Measurements from ENCODE around the gene NMRAL1. TPM values are rescaled to one million over a fixed set of nuclear protein-coding genes. Genes with fewer than 3 reads are reported as not detected.

Gene NMRAL1
- 45.1 and 45.7 TPM in 2 replicates for total RNA-seq

DNA sequence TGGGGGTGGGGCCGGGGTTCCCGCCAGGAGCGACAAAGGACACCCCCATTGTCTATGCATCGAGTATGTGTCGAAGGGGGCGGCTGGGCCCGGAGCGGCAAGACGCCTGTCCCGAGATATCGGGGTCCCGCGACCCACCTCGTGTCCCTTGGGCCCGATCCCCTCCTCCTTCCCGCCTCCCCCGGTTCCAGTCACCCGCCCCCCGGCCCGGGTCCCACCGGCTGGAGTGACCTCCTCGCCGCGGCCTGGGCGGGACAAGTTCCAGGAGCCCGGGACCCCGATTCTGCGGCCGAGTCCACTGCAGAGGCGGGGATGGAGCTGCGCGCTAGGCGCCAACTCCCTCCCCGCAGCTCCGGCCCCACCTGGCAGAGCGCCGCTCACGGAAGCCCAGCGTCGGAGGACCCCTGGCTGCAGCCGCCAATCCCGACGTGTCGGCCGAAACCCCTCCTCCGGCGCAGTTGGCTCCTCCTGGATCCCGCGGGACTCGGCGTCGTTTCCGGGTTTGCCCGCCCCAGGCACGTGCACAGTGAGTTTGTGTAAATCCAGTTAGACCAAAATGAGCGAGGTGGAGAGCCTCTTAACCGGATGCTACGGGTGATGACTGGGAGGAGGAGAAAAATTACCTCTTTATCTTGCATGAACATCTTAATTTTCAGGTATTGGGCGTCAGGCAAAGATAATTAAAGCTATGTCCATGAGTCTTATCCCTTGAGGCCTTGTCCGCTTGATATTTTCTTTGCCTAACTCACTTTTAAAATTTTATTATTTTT lies at the start of gene NMRAL1:
Gene NMRAL1, minus strand, starts transcription at position 434 of the 770 bp plus-strand sequence. CDS start 493 bp downstream, outside the sequence.
- intact Hi-C loops (cut with micrococcal nuclease): loop anchor here (1.0 kb wide), 1 partner anchor 167 kb away; no protein-coding TSS in a partner anchor

DNA sequence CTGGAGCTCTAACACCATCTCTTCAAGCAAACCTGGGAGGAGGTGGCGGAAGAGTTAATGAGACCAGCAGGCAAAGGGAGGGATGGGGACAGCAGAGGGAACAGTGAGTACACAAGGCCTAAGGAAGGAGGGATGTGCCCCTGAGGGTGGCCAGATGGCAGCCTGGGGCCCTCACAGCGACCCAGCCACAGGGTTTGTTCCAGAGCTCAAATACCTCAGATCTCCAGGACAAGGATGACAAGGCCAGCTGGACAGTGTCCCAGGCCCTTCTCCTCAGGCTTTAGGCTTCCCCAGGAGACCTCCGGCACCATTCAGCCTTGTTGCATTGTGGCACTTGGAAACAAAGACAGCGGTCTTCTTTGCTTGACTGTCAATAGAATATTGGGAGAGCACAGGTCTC lies 49.3 kb upstream of the NMRAL1 start:
- intact Hi-C loops (cut with micrococcal nuclease): no loop called here

DNA sequence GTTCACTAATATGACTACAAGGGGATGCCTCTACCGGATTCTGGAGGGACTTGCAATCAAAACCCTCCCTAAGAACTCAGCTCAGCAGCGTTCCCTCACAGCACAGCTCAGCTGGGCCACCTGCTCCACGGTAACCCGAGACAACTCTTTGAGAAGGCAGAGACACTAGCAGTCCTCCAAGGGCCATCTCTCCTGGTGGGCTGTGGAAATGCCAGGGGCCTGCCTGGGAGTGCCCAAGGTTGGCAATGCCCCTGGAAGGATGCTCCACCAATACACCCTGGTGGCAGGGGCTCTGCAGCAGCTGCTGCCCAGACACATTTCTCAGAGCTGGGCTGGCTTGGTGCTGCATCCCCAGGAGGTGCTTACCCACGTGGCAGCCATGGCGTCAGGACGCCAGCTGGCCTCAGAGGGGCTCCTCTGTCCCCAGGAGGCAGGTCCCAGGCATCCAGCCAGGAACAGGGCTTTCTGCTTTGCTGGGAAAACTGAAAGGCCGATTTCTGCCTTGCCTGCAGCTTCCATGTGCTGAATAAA lies 47.7 kb upstream of the NMRAL1 start:
- intact Hi-C loops (cut with micrococcal nuclease): no loop called here

DNA sequence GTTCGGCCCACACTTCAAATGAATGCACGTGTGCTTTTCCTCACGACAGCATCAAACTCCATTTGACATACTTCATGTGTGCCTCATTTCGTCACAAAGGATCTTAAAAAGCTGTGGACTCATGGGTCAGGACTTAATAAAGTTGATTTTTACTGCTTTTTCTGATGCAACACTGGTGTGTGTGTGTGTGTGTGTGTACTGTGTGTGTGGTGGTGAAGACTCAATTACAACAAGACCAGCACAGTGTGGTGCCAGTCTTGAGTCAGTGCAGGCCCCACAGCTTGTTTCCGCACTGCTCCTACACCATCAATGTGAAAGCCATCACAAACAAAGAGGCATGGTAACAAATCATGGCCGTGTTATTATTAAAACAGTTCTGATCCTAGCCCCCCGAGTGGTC lies 46.5 kb upstream of the NMRAL1 start:
- intact Hi-C loops (cut with micrococcal nuclease): no loop called here

DNA sequence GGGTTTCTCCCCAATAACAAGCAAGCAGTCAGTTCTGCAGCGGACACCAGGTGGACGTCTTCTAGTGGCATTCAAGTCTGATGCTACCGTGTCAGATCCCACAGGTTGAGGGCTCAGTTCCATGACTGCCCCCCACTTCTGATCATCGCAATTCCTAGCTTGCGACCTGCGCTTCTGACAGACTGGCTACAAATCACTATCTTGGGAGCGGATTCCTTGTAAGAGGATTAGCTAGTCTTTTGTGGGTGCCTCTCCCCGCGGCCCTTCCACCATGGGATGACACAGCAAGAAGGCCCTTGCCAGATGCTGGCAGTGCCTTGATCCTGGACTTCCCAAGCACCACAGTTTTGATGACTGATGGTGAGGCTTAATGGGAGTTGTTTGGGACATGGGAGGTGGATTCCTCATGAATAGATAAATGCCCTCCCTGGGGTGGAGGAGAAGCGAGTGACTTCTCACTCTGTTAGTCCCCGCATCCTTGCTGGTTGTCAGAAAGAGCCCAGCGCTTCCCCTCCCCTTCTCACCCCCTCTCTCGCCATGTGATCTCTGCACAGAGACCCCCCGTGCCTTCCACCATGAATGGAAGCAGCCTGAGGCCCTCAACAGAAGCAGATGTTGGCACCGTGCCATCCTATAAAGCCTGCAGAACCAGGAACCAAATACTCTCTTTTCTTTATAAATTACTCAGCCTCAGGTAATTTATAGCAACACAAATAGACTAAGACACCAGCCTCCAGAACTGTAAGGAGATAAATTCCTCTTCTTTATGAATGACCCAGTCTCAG lies 45.0 kb upstream of the NMRAL1 start:
- intact Hi-C loops (cut with micrococcal nuclease): loop anchor here (5.0 kb wide), 1 partner anchor 42 kb away; the partner anchor contains the start of gene HMOX2

DNA sequence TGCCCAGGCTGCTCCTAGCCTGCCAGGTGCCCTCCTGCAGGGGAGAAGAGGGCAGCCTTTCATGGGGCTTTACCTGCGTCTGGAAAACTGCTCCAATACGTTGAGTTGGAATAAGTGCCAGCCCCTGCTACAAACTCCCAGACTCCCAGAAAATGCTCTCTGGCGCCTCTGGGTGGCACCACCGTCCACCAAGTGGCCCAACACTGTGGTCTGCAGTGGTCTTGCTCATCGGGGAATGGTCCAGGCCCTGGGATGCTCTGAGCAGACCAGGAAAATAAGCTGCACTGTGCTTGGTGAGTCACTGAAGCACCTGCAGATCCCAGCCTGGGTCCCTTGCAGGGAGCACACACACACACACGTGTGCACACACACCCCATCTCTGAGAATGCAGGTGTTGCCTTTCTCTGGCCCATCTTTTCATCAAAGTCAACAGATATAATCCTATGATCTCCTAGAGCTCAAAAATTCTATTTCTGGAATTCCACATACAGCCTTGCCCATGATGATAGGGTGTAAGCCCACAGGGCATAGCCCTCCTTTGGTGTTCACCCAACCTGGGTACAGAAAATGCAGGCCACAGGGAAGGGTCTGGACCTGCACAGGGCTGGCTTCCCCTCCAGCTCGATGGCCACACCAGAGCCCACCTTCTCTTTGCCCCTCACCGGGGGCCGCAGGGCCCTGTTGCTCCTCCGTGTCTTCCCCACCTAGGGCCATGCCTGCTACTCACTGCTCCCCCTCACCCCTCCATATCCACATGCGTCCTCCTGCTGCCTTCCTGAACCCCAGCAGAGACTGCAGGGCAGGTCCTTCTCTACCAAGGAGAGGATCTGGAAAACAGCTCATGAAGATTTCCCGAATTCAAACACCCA lies 43.6 kb upstream of the NMRAL1 start:
- intact Hi-C loops (cut with micrococcal nuclease): loop anchor here (5.0 kb wide), 1 partner anchor 41 kb away; the partner anchor contains the start of gene HMOX2

DNA sequence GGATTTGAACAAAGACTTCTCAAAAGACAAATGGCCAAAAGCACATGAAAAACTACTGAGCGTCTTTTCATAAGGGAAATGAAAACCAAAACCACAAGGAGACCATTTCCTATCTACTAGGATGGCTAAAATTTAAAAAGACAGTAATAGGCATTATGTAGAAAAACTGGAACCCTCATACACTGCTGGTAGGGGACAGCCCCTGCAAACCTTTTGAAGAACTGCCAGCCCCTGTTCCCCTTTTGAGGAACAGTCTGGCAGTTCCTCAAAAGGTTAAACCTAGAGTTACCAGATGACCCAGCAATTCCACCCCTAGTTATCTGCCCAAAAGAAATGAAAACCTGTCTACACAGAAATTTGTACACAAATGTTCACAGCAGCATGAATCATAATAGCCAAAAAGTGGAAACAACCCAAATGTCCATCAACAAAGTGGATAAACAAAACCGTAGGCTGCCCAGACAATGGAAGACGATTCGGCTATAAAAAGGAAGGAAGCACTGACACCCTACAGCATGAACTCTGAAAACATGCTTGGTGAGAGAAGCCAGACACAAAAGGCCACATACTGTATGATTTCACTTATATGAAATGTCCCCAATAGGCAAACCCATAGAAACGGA lies 41.3 kb upstream of the NMRAL1 start:
- intact Hi-C loops (cut with micrococcal nuclease): loop anchor here (1.0 to 5.0 kb wide), 3 partner anchors 9 to 38 kb away; partner anchors contain the start of gene HMOX2

DNA sequence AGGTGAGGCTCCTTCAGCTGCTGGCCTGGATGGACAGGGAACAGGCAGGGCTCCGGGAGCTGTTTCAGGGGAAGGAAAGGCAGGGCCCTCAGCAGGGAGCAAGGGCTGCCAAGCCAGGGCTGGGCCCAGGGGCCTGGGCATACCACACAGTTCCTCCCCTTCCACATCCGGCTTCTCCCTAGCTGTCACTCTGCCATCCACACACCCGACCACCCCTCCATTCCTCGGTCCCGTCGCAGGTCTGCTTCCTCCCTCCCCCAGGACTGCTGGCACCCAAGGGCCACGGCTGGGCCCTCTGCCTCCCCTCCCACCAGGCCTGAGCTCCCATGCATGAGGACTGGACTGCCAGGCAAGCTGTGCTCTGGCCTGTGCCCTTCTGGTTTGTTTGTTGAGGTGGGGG lies 40.2 kb upstream of the NMRAL1 start:
- intact Hi-C loops (cut with micrococcal nuclease): loop anchor here (1.0 to 5.0 kb wide), 3 partner anchors 8 to 37 kb away; partner anchors contain the start of gene HMOX2

DNA sequence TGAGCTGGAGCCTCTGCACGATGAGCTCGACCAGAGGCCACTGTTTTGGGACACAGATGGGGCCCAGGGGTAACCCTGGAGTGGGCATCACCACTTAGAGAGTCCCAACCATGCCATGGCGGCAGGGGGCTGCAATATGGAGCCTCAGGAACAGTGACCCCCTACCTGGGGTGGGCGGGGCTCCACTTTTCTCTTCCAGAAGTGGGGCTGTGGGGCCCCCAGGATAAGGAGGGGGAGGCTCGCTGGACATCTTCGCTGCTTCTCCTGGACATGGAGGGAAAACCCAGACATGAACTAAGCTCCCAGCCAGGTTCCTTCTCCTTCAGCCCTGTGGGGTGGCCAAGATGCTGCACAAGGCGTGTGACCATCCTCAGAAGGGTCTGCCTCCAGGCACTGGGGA lies 39.5 kb upstream of the NMRAL1 start:
- intact Hi-C loops (cut with micrococcal nuclease): loop anchor here (2.0 kb wide), 1 partner anchor 35 kb away; no protein-coding TSS in a partner anchor

DNA sequence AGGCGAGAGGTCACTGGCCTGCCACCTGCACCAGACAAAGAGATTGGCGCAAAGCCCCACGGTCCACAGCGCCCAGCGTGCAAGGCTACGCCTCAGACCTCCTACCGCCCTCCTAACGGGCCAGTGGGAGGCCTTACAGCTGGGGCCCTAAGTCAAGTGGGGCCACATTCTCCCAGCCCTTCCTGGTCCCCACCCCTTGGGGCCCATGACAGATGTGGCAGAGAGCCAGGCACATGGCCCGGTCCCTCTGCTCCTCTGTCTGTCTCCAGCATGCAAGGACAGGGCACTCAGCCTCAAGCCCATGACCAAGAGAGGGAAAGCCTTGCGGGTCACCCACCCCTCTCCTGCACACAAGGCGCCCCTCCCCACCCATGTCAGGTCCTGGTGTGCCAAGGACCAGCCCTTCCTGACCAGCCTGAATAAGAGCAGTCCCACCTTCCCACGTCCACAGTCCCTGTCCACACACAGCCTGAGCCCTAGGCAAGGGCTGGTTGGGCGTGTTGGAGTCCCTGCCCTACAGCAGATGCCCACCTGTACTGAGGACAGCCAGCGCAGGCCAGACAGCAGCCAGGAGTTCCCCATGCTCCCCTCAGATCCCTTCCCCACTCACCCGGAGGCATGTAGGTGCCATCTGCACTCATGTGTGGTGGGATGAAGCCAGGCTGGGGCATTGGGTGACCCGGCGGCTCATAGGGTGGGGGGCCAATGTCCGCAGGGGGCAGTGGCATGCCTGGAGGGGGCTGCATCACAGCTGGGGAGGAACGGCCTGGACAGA lies 38.8 kb upstream of the NMRAL1 start:
- intact Hi-C loops (cut with micrococcal nuclease): no loop called here

DNA sequence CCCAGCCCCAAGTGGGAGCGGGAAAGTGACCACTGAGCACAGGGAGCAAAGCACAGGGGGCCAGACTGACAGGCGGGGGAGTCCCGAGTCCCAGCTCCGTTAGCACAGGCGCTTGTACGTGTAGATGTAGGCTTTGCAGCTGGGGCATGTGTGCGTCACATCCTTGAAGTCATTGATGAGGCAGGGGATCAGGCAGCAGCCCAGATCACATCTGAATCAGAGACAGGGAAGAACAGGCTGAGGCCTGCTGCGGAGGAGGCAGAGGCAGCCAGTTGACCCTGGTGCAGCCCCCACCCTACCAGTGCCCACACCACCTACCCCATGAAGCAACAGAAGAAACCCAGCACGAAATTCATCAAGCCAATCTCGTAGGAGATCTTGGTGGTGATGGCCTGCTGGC lies 38.0 kb upstream of the NMRAL1 start:
- intact Hi-C loops (cut with micrococcal nuclease): no loop called here

DNA sequence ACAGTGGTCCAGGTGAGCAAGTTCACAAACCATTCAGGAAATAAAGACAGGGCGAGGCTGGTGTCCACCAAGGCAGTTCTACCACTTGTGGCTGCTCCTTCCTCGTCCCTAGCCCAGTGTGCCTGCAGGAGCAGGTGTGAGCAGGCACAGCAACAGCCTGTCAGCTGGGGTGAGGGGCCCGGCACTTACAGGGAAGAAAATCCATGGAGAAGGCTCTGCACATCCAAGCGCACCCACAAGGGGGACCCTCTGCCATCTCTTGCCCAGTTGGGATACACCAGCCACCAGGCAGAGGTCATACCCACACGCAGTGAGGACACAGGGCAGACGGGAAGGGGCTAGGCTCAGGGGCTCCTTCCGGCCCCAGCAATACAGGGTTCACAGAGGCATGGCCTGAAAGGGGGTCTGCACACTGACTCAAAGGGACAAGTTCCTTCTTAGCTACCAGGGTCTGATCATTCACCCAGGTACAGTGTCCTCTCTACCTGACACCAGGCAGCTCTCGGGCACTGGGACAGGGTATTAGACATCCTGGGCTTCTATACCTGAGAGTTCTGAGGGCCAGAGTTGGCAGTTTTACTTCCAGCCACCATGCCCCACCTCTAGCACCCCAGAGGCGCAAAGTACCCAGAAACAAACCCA lies 37.1 kb upstream of the NMRAL1 start:
- intact Hi-C loops (cut with micrococcal nuclease): no loop called here

DNA sequence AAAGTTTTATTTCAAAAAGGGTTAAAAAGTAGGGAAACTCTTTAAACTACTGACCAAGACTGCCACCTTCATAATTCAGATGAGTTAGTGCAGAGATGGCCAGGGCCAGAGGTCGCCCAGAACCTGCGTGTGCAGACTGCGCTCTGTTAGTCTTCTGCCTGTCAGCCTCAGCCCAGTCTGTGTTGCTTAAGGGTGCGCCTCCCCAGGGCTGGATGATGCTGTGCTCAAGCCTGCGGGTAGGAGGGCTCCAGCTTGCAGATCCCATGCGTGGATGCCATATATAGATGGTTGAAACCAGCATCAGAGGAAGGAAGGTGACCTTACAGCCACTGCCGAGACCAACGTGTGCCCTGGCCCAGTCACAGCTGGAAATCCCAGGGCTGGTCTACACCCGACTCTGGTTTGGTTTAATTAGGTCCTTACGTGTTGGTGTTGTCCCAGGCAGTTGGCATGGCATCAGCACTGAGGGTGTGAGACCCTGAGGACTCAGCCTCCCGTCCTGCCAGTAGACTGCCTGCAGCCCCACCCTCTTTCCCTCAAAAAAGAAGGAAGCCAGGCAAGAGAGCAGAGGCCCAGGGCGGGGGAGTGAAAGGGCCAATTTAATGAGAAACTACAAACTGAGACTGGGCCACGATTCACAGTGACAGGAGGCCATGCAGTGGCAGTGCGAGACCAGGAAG lies 36.5 kb upstream of the NMRAL1 start:
- intact Hi-C loops (cut with micrococcal nuclease): no loop called here

DNA sequence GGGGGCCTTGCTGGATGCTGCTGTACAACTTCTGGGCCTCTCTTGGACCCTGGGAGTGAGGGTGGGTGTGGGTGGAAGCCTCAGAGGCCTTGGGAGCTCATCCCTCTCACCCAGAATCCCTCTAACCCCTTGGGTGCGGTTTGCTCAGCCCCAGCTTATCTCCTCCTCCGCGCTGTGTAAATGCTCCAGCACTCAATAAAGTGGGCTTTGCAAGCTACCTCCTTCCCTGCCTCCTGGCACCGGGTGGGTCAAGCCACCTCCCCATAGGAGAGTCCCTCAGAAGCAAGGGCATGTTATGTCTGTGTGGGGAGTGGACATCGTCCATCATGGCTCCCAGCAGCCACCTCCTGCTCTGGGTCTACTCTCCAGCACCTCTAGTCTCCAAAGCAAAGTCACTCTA lies 35.7 kb upstream of the NMRAL1 start:
- intact Hi-C loops (cut with micrococcal nuclease): no loop called here

DNA sequence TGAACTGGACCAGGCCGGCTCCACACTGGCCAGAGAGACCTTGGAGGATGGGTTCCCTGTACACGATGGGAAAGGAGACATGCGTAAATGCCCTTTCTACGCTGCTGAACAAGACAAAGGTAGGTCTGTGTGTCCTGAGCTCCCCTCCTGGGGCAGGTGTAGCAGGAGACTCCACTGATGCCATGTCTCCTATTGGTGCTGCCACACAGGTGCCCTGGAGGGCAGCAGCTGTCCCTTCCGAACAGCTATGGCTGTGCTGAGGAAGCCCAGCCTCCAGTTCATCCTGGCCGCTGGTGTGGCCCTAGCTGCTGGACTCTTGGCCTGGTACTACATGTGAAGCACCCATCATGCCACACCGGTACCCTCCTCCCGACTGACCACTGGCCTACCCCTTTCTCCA lies 35.0 kb upstream of the NMRAL1 start:
- intact Hi-C loops (cut with micrococcal nuclease): loop anchor here (10.0 kb wide), 2 partner anchors 105 to 445 kb away; partner anchors contain the start of genes SEC14L5 and UBALD1

DNA sequence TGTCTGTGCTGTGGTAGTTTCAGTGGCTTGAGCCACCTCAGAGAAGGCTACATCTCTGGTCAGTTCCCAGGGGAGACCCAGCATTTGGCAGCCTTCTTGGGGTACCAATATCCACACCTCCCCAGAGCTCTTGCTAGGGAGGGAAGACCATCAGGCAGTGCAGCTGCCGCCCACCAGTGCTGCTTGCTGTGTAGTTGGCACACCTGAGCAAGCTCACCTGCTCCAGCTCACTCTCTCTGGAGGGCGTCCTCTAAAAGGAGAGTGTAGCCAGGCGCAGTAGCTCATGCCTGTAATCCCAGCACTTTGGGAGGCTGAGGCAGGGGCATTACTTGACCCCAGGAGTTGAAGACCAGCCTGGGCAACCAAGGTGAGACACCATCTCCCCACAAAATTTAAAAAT lies 34.4 kb upstream of the NMRAL1 start:
- intact Hi-C loops (cut with micrococcal nuclease): loop anchor here (10.0 kb wide), 2 partner anchors 106 to 446 kb away; partner anchors contain the start of genes SEC14L5 and UBALD1

DNA sequence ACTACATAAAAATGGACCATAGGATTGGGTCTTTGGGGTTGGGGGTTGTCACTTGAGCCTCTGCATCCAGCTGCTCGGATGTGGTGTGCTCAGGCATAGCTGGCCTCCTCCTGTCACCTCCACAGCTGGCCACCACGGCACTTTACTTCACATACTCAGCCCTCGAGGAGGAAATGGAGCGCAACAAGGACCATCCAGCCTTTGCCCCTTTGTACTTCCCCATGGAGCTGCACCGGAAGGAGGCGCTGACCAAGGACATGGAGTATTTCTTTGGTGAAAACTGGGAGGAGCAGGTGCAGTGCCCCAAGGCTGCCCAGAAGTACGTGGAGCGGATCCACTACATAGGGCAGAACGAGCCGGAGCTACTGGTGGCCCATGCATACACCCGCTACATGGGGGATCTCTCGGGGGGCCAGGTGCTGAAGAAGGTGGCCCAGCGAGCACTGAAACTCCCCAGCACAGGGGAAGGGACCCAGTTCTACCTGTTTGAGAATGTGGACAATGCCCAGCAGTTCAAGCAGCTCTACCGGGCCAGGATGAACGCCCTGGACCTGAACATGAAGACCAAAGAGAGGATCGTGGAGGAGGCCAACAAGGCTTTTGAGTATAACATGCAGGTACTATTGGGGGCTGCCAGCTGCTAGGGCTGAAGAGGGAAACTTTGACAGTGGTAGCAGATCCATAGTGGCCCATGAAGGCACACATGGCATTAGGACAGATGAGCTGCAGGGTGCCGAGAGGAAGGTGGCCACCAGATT lies 33.3 kb upstream of the NMRAL1 start:
- intact Hi-C loops (cut with micrococcal nuclease): loop anchor here (10.0 kb wide), 2 partner anchors 107 to 447 kb away; partner anchors contain the start of genes SEC14L5 and UBALD1
